ENCODE data around the gene DENND1A.
"Not testable (repeated sequence)": the region's sequence is repeated elsewhere in the genome, so short reads cannot be mapped to it uniquely, and the experiment has no call there.

The DENND1A gene

DNA sequence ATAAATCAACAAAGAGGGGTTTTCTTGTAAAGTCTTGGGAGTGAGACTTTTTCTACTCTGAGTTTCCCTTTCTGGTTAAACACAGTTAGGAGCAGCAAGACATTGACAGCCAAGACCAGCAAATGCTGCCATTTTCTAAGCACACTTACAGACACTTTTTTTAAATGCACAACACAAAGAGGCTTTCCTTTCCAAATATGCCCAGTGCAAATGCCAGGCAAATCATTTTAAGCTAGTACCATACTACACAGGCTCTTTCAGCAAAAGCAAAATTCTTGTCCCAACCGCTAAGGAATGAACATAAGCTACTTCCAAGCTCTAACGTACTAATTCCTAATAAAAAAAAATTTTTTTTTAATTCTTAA is 68.2 kb downstream of the DENND1A start:
- DNase-seq = no peak

DNA sequence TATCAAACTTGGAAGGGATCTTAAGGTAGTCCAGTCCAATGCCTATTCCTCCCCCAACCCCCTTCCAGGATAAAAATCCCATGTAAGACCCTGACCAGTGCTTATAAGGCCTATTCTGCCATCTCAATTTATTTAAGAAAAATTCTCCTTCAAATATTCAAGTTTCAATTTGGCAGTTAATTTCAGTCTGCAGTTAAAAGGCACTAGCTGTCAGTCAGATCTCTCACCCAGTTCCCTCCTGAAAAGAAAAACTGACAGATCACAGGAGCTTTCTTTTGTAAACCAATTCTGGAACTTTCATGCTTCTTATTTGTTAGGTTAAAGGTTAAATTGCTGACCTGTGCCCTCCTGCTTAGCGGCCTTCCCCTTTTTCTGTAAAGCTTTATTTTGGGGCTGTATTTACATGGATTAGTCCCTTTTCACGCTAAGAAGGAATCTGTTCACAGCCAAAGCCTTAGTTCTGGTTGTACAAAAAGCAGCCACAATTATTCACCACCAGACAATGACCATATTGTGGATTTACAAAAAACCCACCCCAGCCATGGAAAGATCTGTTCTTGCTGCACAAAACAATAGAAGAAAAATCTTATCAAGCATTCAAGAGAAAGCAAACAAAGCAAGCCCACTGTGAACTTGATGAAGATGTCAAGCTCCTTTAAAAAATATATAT is 68.7 kb downstream of the DENND1A start:
- no peak for DNase-seq

DNA sequence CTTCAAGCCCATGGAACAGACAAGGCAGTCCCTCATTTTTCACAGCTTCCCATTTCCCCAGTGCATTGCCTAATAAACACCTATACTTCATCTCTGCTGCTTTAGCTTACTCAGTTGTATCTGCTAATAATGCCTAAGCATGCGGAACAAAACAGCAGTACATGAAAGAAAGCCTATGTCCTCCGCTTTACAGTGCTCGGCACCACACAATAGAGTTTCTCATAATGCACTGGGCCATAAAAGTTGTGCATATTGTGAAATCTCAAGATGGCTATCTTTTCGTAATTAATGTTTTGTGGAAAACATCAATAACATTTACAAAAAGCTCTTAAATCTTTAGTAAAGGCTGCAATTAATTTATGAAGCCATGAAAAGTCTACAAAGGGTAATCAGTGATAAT is 69.3 kb downstream of the DENND1A start:
- no peak for DNase-seq

DNA sequence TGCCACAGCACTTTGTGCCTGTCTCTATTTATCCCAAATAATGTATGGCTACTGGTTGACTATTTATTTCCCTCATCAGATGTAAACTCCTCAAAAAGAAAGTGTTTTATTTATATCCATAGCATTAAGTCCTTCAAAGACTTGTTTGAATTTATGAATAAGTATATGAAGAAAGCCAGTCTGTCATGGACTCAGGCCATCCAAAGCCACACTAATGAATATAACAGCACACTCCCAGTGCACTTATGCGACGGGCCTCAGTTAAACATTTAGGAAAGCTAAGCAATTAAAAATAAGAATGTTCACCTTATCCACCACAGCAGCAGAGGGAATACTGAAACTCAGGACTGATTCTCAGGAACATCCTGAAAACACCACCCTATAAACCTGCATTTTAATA is 77.5 kb downstream of the DENND1A start:
- no peak for DNase-seq

DNA sequence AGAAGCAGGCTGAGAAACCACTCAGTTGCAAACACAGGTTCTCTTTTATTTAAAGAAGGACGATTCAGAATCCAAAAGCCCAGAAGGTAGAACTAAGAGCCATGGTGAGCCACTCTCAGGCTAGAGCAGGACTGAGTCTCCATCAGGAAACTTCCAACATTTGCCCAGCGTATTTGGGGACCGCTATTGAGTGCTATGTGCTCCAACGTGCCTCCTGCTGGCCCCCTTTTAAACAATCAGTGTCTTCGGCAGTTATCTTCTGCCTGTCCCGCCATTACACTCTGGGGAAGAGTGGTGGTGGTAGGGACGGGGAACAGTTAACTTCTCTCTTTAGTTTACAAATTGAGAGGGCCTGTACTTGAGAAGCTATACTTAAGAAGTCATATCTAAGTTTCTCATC is 78.1 kb downstream of the DENND1A start:
- DNase-seq = no peak

DNA sequence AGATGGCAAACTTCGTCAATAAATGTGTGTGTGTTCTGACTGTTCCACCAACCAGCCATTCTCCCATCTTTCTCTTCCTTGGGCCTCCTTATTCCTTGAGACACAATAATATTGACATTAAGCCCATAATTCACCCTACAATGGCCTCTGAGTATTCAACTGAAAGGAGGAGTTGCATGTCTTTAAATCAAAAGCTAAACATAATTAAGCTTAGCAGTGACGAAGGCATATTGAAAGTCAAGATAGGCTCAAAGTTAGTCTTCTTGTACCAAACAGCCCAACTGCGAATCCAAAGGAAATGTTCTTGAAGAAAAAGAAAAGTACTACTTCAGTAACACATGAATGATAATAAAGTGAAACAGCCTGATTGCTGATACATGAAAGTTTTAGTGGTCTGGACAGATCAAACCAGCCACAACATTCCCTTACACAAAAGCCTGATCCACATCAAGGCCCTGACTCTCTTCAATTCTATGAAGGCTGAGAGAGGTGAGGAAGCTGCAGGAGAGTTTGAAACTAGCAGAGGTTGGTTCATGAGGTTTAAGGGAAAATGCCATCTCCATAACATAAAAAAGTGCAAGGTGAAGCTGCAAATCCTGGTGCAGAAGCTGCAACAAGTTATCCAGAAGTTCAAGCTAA is 81.4 kb downstream of the DENND1A start:
- no peak for DNase-seq

DNA sequence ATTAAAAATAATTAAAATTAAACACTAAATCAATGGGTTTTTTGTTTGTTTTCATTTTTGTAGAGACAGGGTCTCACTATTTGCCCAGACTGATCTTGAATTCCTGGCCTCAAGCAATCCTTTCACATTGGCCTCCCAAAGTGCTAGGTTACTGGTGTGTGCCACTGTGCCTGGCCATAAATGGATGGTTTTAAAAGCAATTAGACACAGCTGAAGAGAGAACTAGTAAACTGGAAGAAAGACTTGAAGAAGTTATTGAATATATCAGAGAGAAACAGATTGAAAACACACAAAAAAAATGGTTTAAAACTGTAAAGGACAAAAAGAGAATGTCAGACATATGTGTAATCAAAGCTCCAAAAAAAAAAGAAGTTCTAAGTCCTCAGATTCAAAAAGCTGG is 83.0 kb downstream of the DENND1A start:
- no peak for DNase-seq

DNA sequence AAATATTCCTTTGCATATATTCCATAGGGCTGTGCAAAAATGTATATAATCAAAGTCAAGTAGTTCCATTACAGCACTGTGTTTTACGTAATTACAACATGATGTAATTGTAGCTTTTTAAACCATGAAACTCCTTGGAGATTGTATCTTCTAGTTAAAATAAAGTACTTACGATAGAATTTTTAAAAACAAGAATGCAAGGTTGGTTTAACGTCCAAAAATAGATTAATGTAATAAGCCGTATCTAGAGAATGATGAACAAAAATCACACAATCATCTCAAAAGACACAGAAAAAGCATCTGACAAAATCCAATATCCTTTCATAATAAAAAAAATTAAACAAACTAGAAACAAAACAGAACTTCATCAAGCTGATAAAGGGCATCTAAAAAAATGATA is 86.2 kb downstream of the DENND1A start:
- DNase-seq = no peak

DNA sequence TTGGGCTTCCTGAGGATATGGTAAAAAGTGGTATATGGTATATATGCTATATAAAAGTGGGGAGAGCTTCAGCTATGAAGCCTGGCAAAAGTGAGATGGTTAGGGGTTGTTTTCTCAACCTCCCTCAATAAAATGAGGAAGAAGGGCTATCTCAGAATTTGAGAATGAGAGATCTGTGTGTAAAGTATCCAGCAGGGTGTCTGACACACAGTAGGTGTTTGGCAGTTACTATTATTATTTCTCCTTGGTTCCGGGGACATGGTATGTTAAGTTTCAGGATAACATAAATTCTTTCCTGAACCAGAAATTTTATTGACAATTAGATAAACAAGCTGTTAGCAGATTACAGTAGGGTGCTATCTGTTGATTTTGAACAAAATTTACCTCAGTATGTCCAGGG is 94.1 kb downstream of the DENND1A start:
- DNase-seq = no peak

DNA sequence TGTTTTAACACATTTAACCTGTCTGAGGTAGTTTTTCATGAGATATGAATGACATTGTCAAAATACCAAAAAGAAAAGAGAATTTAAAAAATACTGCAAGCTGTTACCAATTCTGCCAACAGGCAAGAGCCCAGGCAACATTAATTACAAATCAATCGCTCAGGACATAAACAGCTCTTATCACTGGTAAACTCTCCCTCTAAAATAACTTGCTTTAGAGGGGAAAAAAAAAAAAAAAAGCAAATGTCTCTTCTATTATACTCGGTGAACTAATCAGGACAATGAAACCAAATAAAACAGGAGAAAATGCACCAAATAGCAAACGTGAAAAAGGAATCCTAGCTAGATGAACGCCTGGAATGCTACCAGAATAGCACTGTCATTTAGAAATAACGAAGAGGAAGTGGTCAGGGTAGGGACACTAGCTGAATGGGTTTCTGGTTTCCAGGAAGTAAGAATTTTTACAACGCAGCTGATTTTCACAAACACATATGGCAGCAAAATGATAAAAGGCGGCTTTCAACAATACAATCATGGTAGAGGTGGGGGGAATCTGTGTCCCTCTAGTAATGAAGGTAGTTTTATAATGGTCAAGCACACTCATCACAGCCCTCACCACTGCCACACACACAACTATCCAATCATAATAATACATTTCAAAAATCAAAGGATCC is 94.9 kb downstream of the DENND1A start:
- peak; percentile 50 for DNase-seq

DNA sequence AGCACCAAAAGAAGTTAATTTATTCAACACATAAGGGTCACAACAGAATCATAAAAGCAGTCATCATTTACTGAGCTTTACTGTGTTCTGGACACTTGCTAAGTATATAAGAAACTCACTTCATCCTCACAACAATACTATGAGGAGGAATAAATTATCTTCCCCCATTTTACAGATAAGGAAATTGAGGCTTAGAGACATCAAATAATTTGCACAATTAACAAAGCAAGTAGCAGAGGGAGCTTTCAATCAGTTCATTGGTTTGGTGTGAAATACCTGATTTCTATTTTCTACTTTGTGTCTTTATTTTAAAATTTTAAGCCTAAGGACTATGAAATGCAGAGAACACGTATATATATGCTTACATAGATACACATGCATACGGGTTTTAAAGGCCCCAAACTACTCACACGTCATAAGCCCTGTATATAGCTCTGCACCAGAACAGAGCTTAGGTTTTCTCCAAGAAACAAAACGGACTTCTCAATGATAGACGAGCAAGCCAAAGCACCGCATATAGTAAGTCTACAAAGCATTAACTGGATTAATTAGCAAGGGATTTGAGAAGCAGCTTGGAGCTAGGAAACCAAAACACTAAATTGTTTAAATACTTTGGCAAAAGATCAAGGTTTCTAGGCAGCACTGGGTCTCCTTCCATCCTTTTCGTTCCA is 95.6 kb downstream of the DENND1A start:
- DNase-seq = peak; percentile 12

DNA sequence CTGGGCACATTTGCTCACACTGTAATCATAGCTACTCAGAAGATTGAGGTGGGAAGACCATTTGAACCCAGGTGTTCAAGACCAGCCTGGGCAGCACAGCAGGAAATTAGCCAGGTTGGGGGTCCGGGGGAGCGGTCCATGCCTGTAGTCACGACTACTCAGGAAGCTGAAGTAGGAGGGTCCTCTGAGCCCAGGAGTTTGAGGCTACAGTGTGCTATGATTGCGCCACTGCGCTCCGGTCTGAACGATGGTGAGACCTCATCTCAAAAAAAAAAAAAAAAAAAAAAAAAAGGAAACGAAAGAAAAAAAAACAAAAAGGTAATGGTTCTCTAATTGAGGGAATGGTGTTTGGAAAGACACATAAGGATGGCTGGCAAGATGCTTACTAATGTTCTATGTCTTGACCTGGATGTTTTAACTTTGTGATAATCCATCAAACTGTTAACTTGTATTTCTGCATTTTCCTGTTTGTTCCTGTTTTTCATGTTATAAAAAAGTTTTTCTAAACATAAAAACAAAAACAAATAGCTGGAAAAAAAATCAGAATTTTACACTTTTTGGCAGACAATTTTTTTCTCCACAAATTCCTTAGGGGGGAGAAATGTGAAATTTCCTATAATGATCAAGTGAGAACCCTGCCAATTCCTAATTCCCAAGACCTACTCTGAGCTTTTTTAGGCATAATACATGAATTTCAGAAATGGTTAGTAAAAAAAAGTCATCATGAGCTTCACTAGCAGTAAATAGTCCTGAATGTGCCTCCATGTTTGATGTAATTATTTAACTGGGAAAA is 96.9 kb downstream of the DENND1A start:
- no peak for DNase-seq

DNA sequence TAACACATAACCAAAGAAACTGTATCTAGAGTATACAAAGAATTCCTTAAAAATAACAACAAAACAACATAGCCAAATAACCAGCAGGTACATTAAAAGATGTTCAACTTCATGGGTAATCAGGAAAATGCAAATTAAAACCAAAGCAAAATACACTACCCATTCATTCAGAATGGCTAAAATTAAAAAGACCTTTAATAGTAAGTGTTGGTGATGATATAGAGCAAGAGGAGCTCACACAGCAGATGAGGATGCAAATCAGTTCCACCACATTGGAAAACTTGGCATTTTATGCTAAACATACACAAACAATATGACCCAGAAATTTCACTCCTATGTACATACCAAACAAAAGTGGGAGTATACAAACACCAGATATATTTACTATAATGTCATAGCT is 97.8 kb downstream of the DENND1A start:
- no peak for DNase-seq

DNA sequence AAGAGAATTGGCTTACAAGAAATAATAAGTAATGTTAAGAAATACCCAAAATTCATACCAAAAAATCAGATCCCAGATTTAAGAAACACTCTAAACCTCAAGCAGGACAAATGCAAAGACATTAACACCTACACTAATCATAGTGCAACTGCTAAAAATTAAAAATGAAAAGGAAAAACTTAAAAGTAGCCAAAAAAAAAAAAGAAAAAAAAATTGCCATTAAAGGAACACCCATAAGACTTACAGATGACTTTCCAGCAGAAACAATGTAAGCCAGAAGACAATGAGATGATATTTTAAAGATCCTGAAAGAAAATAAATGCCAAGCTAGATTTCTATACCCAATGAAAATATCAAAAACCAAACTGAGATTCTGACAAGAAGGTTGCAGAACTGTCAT is 101.5 kb downstream of the DENND1A start:
- DNase-seq = no peak

DNA sequence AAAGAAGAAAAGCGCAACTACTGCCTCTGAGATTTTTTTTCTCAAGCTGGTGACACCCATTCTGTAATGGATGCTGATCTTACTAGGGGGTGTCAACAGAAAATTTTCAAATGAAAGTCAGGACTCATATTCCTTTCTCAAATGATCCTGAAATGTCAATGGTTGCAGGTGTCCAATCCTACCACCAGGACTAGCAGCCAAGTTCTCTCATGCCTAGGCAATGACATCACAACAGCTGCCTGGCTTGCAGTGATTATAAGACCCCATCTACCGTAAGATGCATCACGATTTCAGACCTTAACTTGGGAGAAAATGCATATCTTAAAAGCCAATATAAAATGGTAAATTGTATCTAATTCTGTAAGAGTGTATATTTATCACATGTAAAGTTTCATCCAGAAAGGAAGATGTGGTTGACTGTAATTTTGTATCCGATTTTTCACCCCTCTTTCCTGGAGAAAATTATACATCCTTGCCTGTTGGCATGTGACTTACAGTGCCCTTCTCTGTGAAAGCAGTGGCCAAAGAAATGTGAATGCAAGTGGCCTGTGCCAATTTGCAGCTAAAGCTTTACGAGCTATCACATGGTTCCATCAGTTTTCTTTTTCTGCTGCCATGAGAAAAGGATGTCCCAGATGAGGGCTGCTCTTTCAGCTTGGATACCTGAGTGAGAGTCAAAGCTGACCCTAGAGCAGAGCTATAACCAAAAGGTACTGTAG is 104.4 kb downstream of the DENND1A start:
- DNase-seq = peak; percentile 42

DNA sequence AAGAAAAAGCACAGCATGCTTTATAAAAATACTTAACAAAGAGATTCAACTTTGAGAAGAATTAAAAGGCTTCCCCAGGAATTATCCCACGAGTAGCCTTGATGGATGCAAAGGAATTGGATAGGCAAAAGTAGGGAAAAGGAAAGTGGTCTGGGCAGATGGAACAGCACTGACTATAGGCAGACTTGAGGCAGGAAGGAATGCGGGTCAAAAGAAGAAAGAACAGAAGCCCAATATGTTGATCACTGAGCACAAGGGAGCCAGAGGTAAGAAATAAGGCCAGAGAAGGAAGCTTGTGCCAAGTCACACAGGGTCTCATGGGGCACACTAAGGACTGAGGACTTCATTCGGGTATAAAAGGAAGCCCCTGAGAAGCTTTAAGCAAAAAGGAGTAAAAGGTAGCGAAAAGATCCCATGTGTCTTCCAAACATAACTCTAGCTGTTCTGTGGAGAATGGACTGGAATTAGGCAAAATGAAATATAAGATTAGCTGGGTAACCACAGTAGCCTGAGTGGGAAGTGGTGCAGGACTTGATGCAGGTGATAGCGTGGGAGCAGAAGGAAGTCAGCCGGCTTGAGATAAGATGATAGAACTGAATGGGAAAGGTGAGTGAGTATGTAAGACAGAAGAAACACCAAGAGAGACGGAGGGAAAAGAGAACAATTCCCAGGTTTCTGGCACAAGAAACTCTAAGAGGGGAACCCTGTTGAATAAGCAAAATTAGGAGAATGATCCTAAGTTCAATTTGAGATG is 106.6 kb downstream of the DENND1A start:
- DNase-seq = no peak

DNA sequence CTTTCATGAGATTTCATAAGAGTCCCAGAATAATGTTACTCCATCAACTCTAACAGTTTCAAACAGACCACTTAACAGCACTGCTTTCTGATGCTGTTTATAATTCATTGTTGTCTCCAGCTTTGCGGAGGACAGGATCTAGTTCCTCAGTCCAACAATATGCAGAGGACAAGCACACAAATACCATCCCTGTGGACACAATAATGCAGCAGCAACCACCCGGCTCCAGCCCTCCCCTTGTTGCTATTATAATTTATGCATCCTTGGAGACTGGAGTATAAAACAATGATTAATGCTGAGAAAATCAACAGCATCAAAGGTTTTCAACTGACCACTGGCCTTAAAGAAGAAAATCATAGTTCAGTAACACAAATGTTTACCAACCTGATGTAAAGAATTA is 108.3 kb downstream of the DENND1A start:
- DNase-seq = no peak

DNA sequence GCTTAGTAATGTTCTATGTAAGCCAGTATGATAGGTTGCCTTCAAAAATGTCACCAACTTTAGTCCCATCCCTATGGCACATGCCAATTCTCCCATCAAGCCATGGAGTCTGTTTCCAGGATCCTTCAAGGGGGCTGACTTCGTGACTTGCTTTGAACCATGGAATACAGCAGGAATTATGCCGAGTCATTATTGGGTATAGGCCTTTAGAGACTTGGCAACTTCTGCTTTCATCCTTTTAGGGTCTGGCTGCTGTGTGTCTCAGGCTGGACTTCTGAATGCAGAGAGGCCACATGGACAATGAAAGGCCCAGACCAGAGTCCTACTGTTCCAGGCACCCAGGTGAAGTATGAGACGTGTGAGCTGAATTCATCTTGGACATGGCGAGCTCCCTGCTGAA is 109.8 kb downstream of the DENND1A start:
- DNase-seq = no peak

DNA sequence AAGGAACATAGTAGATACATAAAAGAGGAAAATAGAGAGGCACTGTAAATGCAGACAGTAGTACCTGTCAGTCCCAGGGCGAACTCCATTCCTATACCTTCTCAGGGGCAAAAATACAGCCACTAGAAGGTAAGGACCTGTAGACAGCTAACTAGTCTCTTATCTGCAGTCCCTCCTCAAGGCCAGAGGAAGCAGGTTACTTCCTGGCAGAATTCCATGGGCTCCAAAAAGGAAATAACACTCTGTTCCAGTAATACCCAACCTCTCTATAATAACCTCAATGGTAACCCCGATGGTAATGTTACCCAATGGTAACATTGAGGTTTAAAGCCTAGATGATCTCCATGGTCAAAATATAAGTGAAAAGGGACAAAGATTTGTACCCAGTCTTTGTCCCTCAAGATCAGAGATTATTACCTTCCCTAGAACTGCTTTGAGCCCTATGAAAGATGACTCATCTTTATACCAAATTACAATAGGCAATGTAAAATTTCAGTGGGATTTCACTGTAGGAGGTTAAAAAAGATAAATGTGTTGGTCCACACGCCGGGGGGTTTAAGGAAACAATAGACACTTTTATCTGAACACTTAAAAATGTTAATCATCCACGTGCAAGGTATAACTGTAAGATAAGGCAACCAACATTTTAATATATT is 113.0 kb downstream of the DENND1A start:
- DNase-seq = no peak

DNA sequence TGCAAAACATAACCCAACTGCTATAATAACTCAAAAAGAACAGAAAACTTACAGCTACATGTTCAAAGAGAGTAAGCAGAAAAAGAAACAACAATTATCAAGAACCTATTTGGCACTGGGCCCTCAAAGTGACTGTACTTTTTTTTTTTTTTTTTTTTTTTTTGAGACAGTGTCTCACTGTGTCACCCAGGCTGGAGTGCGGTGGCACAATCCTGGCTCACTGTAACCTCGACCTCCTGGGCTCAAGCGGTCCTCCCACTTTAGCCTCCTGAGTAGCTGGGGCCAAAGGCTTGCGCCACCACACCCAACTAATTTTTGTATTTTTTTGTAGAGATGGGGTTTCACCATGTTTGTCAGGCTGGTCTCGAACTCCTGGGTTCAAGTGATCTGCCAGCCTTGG is 114.1 kb downstream of the DENND1A start:
- not testable (repeated sequence) for DNase-seq

DNA sequence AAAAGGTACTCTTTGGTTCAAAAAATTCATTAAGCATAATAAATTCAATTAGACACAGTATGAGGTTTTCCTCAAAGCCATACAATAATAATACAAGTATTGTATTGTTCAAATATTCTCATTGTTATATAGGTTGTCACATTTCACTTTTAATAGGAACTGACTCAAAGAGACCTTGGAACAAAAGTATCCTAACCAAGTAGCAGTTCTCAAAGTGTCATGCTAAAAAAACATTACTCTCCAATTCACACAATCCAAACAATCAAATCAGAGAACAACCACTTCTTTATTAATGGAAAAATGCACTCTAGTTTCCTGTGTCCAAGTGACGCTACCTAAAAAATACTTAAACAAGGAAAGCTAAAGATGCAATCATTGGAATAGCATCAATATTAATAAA is 115.4 kb downstream of the DENND1A start:
- no peak for DNase-seq
